ES-I3 (cell line): ENCODE data around the gene TEN1.

Source experiments
- H3K36me3 ChIP-seq: 2 replicates; pipeline ENCODE4 v1.6.1; 2013; ENCODE audit warnings: mild to moderate bottlenecking, low read length, control low read depth, moderate library complexity; ENCODE audit not compliant: insufficient read depth
- H3K4me1 ChIP-seq: 2 replicates; pipeline ENCODE4 v1.6.1; 2013; ENCODE audit warnings: mild to moderate bottlenecking, control low read depth, low read length; ENCODE audit not compliant: insufficient read depth
- H3K9ac ChIP-seq: 2 replicates; pipeline ENCODE4 v1.6.1; 2013; ENCODE audit warnings: low read depth, mild to moderate bottlenecking, low read length, moderate library complexity
- H3K9me3 ChIP-seq: 2 replicates; pipeline ENCODE4 v1.6.1; 2013; ENCODE audit warnings: mild to moderate bottlenecking, low read length, moderate library complexity; ENCODE audit not compliant: control insufficient read depth, insufficient read depth

Gene TEN1

DNA sequence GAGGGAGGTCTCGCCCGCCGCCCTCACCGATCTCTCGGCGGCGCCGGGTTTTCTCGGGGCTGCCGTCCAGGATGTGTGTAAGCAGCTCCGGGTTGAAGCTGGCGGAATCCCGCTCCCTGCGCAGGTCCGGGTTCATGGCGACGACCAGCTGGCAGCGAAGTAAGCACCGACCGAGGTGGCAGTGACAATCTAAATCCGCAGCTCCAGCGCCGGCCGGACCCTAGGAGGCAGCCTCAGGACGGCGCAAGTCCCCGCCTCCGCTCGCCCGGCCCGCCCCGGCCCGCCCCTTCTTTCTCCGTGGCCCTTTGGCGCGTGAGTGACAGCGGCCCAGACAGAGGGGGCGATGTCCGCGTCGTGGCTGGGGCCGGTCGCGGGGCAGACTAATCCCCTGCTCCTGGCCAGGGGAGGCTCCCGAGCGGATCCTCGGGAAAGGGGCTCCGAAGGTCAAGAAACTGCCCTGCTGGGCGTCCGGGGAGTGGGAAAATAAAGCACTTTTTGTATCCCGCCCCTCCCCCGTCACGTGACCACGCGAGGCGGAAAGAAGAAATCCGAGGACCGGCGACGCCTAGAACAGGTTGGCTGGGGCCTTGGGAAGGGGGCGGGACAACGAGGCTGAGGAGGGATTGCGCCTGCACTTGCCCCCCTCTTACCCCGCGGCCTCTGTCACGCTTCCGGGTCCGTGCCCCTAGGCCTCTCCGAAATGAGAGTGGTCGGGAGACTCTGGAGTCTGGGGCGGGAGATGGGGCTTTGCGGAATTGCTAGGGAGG lies at the start of gene TEN1, which contains the start of gene ACOX1:
Gene TEN1, plus strand, starts transcription at position 303 of the 767 bp plus-strand sequence. CDS start 6,953 bp downstream, outside the sequence.
Gene ACOX1, minus strand, starts transcription at position 229 of the 767 bp plus-strand sequence. Its CDS starts 93 bp downstream, at position 136.
- Histone ChIP-seq H3K9me3 (no peaks in the 10 kb centered on the region), H3K36me3 (peaks cover 4% of the 10 kb centered on the region; the same call in 1 of the 2 replicates), H3K9ac (peak within 1 kb of the TSS; percentile 97), H3K4me1 (peaks cover 22% of the 10 kb centered on the region)

GRCh38 chr17:75931062-75931461 lies 48.0 kb upstream of the TEN1 start:
- Histone ChIP-seq H3K4me1 (no peaks in the 10 kb centered on the region), H3K36me3 (no peaks in the 10 kb centered on the region; the same call in 1 of the 2 replicates), H3K9ac (no peak overlapping the region), H3K9me3 (no peaks in the 10 kb centered on the region)

- no peaks in the 10 kb centered on the region for H3K9me3 ChIP-seq
- no peaks in the 10 kb centered on the region for H3K4me1 ChIP-seq
- no peaks in the 10 kb centered on the region; the same call in 1 of the 2 replicates for H3K36me3 ChIP-seq
- H3K9ac ChIP-seq: no peak overlapping the region
Measured at GRCh38 chr17:75932852-75933251, 46.2 kb upstream of the TEN1 start.

- Histone ChIP-seq H3K9me3 (no peaks in the 10 kb centered on the region), H3K4me1 (no peaks in the 10 kb centered on the region), H3K36me3 (no peaks in the 10 kb centered on the region; the same call in 1 of the 2 replicates), H3K9ac (no peak overlapping the region)
Measured at GRCh38 chr17:75933808-75934207, 45.2 kb upstream of the TEN1 start.

DNA sequence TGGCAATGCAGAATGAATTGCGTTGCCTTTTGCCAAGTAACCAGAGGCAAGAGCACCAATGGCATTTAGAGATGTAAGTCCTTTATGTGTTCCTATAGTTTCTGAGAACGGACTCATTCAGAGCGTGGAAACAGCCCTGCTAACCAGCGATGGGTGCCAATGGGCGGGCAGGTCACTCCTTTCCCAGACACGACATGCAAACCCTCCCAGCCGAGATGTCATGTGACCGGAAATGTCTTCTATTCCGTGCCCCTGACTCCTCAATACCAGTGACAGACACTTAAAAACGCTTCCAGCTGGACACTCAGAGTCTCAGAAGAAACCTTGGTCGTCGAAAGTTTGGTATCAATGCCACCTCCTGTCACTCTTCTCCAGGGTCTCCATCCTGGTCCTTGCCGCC lies 41.4 kb upstream of the TEN1 start:
- Histone ChIP-seq H3K9me3 (no peaks in the 10 kb centered on the region), H3K4me1 (peaks cover 4% of the 10 kb centered on the region; the same call in 1 of the 2 replicates), H3K36me3 (no peaks in the 10 kb centered on the region; the same call in 1 of the 2 replicates), H3K9ac (no peak overlapping the region)

- no peaks in the 10 kb centered on the region for H3K36me3 ChIP-seq
- H3K9ac ChIP-seq: peak within 1 kb of the TSS; percentile 95
- H3K9me3 ChIP-seq: no peaks in the 10 kb centered on the region
- H3K4me1 ChIP-seq: peaks cover 4% of the 10 kb centered on the region; the same call in 1 of the 2 replicates
Measured at GRCh38 chr17:75940727-75941441, 38.2 kb upstream of the TEN1 start, which contains the start of gene FBF1. TSS of gene FBF1 (minus strand) at chr17:75941042. CDS start at chr17:75938149, 2,893 bp downstream.

DNA sequence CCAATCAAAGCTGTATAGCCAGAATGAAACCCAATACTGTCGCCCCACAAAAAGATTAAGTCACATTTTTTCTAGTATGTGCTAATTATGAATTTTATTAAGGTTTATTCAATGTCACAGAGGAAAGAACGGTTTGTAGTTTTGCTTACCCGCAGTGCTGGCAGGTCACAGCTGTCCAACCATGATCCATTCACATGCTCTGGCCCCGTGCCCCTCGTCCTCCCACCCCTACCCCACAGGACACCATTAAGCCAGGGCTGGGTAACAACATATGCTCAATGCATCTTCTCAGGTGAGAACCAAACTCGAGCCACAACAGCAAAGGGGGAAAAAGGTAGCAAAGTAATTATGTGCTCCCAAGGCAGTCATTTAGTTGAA lies 37.6 kb upstream of the TEN1 start:
- no peaks in the 10 kb centered on the region for H3K36me3 ChIP-seq
- peaks cover 4% of the 10 kb centered on the region; the same call in 1 of the 2 replicates for H3K4me1 ChIP-seq
- no peaks in the 10 kb centered on the region for H3K9me3 ChIP-seq
- H3K9ac ChIP-seq: peak overlapping the region; percentile 95; the same call in 1 of the 2 replicates

DNA sequence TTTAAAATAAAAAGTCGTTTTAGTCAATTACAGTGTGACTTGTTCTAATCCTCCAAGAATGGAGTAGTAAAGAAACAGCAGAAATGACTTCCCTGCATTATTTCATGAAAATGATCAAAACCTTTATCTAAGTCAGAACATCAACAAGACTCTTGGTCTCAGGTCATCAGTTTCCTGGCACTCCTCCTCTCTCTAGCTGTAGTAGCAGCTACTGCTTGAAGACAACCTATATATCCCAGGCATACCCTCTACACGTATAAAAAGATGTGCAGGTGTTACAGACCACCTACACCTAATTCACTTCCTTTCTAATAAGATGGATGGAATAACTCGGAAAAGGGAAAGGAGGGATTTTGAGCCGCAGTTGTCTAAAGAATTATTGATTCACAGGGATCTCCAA lies 36.6 kb upstream of the TEN1 start:
- no peaks in the 10 kb centered on the region for H3K9me3 ChIP-seq
- H3K36me3 ChIP-seq: no peaks in the 10 kb centered on the region
- H3K4me1 ChIP-seq: peaks cover 4% of the 10 kb centered on the region; the same call in 1 of the 2 replicates
- H3K9ac ChIP-seq: no peak overlapping the region

DNA sequence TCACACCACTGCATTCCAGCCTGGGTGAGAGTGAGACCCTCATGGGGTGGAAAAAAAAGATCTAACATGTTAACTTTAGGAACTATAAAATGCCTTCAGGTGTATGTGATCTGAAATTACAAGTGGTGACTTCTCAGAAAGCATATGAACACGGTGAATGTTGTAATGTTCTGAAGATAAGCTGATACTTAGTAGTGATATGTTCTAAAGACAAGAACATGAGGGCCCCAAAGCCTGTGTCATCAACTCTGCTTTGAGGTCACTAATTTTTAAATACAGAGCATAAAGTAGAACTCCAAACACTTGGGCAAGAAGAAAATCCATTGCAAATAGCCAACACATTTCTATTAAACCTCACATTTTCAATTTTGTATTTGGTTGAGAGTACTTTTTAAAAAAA lies 35.5 kb upstream of the TEN1 start:
- H3K36me3 ChIP-seq: no peaks in the 10 kb centered on the region

DNA sequence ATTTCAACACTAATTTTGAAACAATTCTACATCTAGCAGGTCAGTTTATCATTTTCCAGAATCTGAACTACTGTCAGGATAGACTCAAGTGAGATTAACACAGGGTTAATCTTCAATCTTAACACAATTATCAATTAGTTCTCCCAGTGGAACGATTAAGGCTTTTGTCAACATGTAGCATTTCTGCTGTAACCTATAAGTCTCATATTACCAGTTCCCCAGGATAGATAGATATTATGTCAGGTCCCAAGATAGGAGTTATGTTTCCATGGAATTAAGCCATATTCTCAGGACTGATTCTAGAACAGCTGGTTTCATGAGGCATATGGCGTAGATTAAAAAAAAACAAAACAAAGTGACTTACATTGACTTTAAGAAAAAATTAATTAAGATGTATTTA lies 33.8 kb upstream of the TEN1 start:
- H3K9ac ChIP-seq: no peak overlapping the region
- peaks cover 4% of the 10 kb centered on the region; the same call in 1 of the 2 replicates for H3K4me1 ChIP-seq
- H3K9me3 ChIP-seq: no peaks in the 10 kb centered on the region
- H3K36me3 ChIP-seq: peaks cover 7% of the 10 kb centered on the region

More for the DNA sequence above, 35.5 kb upstream of the TEN1 start:
- H3K4me1 ChIP-seq: peaks cover 4% of the 10 kb centered on the region; the same call in 1 of the 2 replicates
- no peak overlapping the region for H3K9ac ChIP-seq
- H3K9me3 ChIP-seq: no peaks in the 10 kb centered on the region

GRCh38 chr17:75950421-75950820 lies 28.6 kb upstream of the TEN1 start:
- H3K4me1 ChIP-seq: no peaks in the 10 kb centered on the region
- peaks cover 26% of the 10 kb centered on the region for H3K36me3 ChIP-seq
- H3K9ac ChIP-seq: no peak overlapping the region
- no peaks in the 10 kb centered on the region for H3K9me3 ChIP-seq

DNA sequence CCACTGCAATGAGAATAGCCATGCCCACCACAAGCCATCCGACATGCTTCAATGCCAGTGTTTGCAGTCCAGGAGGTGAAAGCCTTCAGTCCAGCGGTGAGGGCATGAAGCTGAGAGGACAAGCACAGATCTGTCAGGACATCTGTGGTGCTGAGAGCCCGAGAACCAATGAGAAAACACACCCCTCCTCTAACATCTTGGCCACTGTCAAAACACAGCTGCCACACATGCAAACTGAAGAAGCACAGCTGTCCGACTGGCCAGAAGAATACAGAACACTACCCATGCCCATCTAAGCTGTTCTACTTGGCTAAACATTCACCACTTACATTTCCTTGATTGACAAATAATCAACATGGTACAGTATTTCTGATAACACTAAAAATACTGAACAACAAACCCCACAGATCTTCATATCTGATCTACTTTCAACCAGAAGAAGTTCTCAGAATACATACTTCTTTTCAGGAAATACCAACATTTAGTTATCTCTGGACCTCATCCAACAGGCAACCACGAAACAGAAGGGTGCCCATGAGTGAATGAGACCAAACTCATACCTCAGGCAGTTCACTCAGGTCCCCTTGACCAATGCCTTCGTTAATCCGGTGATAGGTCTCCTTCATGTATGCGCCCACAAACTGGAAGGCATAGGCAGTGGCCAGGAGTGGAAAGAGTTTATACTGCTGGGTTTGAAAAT lies 28.0 kb upstream of the TEN1 start:
- H3K36me3 ChIP-seq: peaks cover 30% of the 10 kb centered on the region
- H3K9ac ChIP-seq: no peak overlapping the region

GRCh38 chr17:75959051-75959838 lies 19.8 kb upstream of the TEN1 start:
- peaks cover 7% of the 10 kb centered on the region; the same call in 1 of the 2 replicates for H3K36me3 ChIP-seq
- no peaks in the 10 kb centered on the region for H3K9me3 ChIP-seq
- no peak overlapping the region for H3K9ac ChIP-seq
- peaks cover 12% of the 10 kb centered on the region; the same call in 1 of the 2 replicates for H3K4me1 ChIP-seq

More for the DNA sequence above, 28.0 kb upstream of the TEN1 start:
- no peaks in the 10 kb centered on the region for H3K9me3 ChIP-seq
- H3K4me1 ChIP-seq: no peaks in the 10 kb centered on the region
